DMS 273 (cell line): ENCODE data around the gene IL12RB1.

Experiments
- DNase-seq: peaks from one replicate; lab custom pipeline; 2025; ENCODE audit not compliant: unreplicated experiment; lab: John Stamatoyannopoulos, UW

IL12RB1 gene

GRCh38 chr19:18086590-18087138 is at the start of gene IL12RB1:
IL12RB1 (minus strand) TSS chr19:18086934; CDS start chr19:18086823, 111 bp downstream.
- DNase-seq, result no peak

- no peak for DNase-seq
Observed at GRCh38 chr19:18135712-18136584, 49.2 kb upstream of the IL12RB1 start.

- DNase-seq, result peak; percentile 53
Observed at GRCh38 chr19:18131841-18132596, 45.3 kb upstream of the IL12RB1 start.

DNA sequence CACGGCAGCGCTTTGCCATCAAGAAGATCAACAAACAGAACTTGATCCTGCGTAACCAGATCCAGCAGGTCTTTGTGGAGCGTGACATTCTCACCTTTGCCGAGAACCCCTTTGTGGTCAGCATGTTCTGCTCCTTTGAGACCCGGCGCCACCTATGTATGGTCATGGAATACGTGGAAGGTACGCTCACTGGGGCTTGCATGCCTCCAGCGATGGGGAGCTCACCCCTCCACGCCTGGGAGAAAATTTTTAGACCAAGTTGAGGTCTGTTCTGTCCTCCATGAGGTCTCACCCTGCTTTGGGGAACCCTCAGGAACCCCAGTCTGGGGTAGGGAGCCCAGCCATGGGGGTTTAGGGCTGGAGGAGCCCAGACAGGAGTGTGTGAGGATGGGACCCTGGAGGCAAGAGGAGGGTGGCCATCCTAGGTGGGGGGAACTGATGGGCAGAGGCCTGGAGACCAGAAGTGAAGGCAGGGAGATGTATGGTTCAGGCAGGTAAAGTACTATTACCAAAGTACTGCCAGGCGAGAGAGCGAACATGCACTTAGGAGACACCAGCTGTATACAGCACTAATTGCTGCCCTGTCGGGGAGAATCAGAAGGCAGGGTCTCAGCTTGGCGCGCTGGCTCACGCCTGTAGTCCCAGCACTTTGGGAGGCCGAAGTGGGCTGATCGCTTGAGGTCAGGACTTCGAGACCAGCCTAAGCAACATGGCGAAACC is 43.9 kb upstream of the IL12RB1 start:
- DNase-seq, result no peak

- DNase-seq, result no peak
Observed at GRCh38 chr19:18128805-18129204, 42.1 kb upstream of the IL12RB1 start.

DNA sequence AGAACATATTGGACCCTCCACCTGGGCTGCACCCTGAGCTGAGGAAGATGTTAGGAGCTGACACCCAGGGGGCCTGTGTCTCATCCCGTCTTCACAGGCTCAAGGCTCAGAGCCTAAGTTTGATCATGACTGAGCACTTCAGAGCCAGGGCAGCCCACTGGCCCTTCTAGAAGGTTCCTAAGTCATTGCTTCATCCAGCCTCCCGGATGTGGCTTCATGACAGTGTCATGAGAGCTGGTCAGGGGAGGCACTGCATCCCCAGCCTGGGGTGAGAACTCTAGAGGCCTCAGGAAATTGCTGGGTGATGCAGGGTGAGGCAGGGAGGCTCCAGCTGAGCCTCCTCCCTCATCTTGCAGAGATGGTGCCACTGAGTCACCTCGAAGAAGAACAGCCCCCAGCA is 41.3 kb upstream of the IL12RB1 start:
- no peak for DNase-seq

DNA sequence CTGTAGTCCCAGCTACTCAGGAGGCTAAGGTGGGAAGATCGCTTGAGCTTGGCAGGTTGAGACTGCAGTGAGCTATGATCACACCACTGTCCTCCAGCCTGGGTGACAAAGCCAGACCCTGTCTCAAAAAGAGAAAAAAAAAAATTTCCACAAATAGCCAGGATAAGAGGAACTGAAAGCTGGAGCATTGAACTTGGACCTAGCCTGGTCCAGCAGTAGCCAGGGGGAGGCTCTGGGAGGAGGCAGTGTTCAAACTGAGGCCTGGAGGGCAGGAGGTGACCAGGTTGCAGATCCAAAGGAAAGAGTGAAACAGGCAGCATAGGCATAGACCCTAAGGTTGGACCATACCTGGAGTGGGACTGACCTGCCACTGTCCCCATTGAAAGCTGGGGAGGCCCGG is 39.4 kb upstream of the IL12RB1 start:
- no peak for DNase-seq

DNA sequence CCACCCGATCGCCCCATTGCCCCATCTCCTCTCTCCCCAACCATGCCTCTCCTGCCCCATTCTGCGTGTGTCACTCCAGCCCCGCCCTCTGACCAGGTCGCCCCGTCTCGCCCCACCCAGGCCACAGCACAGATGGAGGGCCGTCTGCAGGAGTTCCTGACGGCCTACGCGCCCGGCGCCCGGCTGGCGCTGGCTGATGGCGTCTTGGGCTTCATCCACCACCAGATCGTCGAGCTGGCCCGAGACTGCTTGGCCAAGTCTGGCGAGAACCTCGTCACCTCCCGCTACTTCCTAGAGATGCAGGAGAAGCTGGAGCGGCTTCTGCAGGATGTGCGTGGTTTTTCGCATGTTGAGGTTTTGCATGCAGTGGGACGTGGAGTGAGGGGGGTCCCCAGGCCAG is 37.1 kb upstream of the IL12RB1 start:
- DNase-seq, result no peak

- no peak for DNase-seq
Observed at GRCh38 chr19:18122860-18123795, 36.4 kb upstream of the IL12RB1 start.

DNA sequence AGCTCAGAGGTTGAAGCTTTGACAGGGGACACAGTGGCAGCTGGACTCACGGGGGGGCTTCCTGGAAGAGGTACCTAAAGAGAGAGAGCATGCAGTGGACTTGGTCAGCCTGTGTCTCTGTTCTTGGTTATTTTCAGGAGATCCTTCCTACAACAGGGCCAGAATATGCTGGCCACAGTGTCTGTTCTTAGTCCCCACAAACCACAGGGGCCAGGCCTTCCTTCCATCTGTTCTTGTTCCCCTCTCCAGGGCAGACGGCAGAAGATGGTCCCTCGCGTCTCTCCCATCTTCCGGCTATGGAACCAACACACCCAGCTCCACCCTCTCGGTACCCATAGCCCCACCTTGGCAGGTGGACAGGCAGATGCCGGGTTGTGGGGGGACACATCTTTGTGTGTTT is 35.7 kb upstream of the IL12RB1 start:
- DNase-seq, result no peak

GRCh38 chr19:18121166-18121565 is 34.4 kb upstream of the IL12RB1 start:
- DNase-seq, result no peak

DNA sequence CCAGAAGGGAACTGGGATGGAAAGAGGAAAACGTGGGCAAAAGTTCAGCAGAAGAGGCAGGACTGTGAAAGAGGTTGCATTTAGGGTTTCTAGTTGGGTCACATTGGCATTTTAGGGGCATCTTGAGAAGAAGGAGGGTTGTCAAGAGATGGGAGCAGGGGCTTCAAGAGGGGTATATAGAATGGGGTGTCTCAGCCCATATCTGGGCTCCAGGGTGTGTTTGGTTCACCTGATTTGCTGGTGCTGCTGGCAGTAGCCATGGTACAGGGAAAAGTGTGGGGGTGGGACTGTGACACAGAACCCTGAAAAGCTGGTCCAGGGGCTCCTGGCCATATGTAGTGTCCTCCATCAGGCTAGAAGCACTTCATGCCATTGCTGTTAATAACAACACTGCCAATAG is 33.4 kb upstream of the IL12RB1 start:
- DNase-seq, result no peak

GRCh38 chr19:18119717-18120105 is 33.0 kb upstream of the IL12RB1 start:
- DNase-seq, result no peak

DNA sequence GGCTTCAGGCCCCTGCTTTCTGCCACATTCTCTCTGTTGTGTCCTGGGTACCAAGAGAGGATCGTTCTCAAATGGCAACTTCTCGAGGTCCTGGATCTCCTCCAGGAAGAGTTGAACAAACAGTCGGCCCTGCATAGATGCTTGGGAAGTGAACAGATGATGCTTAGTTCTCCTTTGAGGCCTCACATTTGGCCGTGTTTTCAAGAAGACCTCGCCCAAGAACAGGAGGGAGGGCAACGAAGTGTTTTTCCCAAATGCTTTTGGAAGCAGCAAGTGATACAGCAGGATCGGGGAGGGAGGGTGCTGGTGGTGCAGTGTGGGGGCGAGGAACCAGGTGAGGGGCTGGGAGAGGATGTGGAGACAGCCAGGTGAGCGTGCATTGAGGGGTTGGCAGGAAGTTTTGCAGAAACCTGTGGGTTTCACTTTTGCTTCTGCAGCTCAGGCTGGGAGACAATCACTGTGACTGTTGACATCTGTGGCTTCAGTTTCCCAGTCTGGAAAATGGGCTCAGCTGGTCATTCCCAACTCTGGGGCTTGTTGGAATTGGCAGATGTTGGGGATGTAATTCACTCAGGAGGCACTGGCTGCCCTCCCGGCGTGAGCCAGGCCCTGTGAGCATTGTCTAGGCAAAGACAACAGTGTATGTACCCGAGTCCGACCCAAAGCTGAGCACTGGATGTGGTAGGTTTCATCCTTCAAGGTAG is 32.4 kb upstream of the IL12RB1 start:
- DNase-seq, result peak; percentile 76

- no peak for DNase-seq
Observed at GRCh38 chr19:18118420-18119012, 31.8 kb upstream of the IL12RB1 start.

- DNase-seq, result peak; percentile 96
Observed at GRCh38 chr19:18117692-18118378, 31.1 kb upstream of the IL12RB1 start.

- no peak for DNase-seq
Observed at GRCh38 chr19:18117364-18117691, 30.6 kb upstream of the IL12RB1 start.

GRCh38 chr19:18114483-18114882 is 27.7 kb upstream of the IL12RB1 start:
- DNase-seq, result no peak

DNA sequence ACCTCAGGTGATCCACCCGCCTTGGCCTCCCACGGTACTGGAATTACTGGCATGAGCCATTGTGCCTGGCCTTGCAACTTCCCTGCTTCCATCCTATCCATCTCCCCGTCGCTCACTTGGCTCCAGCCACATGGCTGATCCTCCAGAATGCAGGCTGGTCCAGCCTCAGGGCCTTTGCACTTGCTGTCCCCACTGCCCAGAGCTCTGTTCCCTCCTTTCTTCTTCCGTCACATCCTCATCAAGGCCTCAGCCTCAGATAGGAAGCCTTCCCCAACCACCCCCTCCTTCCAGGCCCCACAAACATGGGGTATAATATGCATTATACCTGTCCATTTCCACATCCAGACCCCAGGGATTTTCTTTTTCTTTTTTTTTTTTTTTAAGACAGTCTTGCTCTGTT is 27.1 kb upstream of the IL12RB1 start:
- no peak for DNase-seq
